ENCODE data around the gene MGME1.

Gene MGME1

DNA sequence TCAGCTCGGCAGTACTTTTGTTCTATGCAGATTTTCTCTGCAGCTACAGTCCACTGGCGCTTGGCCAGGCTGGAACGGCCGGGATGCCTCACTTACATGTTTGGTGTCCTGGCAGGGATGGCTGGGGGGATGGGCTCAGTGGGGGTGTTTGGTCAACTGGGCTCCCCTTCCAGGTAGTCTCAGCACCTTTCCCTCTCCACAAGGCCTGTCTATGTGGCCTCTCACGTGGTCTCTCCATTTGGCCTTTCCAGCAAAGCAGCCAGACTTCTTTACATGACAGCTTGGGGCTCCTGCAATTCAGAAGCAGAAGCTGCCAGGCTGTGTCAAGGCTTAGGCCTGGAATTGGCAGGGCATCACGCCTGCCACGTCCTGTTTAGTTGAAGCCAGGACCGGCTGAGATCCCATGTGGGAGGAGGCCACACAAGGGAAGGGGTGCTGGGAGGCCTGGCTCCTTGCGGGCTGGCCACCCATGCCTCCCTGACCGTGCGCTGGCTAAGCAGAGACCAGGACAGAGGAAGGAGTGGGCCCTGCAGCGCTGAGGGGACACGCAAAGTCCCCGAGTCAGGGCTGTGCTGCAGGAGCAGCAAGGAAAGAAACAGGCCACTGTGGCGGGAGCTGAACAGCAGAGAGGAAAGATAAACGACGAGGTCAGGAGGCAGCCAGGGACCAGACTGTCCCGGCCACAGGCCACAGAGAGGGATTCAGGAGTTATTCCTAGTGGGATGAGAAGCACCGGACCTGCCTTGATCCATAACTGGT lies 38.9 kb downstream of the MGME1 start:
- H3K4me3 ChIP-seq (ENCODE audit: low read depth, low read length) = no peak overlapping the region
- DNase-seq (ENCODE audit: low read depth) = no peak
- TF ChIP-seq, protein P1, sequence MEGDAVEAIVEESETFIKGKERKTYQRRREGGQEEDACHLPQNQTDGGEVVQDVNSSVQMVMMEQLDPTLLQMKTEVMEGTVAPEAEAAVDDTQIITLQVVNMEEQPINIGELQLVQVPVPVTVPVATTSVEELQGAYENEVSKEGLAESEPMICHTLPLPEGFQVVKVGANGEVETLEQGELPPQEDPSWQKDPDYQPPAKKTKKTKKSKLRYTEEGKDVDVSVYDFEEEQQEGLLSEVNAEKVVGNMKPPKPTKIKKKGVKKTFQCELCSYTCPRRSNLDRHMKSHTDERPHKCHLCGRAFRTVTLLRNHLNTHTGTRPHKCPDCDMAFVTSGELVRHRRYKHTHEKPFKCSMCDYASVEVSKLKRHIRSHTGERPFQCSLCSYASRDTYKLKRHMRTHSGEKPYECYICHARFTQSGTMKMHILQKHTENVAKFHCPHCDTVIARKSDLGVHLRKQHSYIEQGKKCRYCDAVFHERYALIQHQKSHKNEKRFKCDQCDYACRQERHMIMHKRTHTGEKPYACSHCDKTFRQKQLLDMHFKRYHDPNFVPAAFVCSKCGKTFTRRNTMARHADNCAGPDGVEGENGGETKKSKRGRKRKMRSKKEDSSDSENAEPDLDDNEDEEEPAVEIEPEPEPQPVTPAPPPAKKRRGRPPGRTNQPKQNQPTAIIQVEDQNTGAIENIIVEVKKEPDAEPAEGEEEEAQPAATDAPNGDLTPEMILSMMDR (IDR thresholded peaks at IDR 0.05; ENCODE audit: control insufficient read depth, extremely low read depth, insufficient read depth) = no peak

DNA sequence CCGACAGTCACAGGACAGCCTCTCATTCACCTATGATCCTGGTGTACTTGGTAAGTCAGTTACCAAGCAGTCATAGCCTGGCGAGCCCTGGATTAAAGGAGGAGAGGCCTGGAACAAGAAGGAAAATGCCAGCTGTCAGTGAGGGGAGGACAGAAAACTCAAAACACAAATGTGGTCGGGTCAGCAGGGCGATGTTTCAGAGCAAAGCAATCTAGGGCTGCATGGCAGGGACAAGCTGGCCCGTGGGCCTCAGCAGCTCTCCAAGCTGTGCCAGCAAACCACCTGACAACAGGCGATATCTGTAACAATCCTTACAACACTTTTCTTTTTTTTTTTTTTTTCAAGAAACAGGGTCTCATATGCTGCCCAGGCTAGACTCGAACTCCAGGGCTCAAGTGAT lies 40.3 kb downstream of the MGME1 start:
- no peak for DNase-seq (ENCODE audit: low read depth)
- no peak overlapping the region for H3K4me3 ChIP-seq (ENCODE audit: low read depth, low read length)
- TF ChIP-seq, protein P1 (IDR thresholded peaks at IDR 0.05; ENCODE audit: control insufficient read depth, extremely low read depth, insufficient read depth) = no peak

DNA sequence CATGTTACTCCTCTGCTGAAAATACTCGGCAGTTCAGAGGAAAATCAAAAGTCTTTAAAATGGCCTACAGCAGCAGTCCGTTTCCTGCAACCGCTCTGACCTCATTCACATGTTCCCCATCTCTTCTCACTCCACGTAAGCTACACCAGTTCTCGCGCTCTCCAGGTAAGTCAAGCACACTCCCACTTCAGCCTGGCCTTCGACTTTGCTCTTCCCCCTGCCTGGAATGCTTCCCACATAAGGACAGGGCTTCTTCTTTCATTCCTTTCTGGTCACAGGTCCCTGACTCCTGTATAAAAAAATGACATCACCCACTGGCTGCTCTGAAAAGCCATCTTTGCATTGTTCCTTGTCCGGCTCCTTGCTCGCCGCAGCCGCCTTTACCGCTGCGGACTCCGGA lies 42.7 kb downstream of the MGME1 start:
- no peak for DNase-seq (ENCODE audit: low read depth)
- TF ChIP-seq, protein P1 (IDR thresholded peaks at IDR 0.05; ENCODE audit: control insufficient read depth, extremely low read depth, insufficient read depth) = no peak
- H3K4me3 ChIP-seq (ENCODE audit: low read depth, low read length) = no peak overlapping the region

DNA sequence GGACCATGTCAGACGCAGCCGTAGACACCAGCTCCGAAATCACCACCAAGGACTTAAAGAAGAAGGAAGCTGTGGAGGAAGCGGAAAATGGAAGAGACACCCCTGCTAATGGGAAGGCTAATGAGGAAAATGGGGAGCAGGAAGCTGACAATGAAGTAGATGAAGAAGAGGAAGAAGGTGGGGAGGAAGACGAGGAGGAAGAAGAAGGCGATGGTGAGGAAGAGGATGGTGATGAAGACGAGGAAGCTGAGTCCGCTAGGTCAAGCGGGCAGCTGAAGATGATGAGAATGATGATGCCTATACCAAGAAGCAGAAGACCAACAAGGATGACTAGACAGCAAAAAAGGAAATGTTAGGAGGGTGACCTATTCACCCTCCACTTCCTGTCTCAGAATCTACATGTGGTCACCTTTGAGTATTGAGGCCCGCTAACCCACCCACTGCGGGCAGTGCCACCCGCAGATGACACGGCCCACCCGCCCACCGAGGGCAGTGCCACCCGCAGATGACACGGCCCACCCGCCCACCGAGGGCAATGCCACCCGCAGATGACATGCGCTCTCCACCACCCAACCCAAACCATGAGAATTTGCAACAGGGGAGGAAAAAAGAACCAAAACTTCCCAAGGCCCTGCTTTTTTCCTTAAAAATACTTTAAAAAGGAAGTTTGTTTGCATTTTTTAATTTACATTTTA lies 43.3 kb downstream of the MGME1 start:
- H3K4me3 ChIP-seq (ENCODE audit: low read depth, low read length) = no peak overlapping the region
- TF ChIP-seq, protein P1 (IDR thresholded peaks at IDR 0.05; ENCODE audit: control insufficient read depth, extremely low read depth, insufficient read depth) = no peak
- no peak for DNase-seq (ENCODE audit: low read depth)

DNA sequence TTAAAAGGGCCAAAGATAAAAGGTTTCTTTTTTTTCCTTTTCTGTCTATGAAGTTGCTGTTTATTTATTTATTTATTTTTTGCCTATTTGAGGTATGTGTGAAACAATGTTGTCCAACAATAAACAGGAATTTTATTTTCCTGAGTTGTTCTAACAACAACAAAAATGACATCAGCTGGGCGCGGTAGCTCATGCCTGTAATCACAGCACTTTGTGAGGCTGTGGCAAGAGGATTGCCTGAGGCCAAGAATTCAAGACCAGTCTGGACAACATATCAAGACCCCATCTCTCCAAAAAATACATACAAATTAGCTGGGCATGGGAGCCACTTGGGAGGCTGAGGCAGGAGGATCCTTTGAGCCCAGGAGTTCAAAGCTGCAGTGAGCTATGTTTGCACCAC lies 44.1 kb downstream of the MGME1 start:
- no peak overlapping the region for H3K4me3 ChIP-seq (ENCODE audit: low read depth, low read length)
- TF ChIP-seq, protein P1 (IDR thresholded peaks at IDR 0.05; ENCODE audit: control insufficient read depth, extremely low read depth, insufficient read depth) = no peak
- no peak for DNase-seq (ENCODE audit: low read depth)

DNA sequence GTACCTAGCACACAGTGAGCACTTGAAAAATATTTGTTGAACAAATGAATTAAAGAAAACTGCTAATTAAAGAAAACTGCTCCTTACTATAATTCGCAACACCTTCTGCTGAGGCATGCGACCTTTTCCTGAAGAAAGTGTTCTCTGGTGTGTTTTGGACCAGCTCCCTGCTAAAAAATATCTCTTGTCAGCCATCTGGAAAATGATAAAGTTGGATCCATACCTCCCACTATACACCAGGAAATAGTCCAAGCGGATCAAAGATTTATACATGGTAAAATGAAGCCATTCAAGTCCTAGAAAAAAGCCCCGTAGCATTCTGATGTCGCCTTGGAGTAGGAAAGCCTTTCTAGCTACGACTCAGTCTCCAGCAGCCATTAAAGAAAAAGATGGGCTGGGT lies 45.6 kb downstream of the MGME1 start:
- no peak for DNase-seq (ENCODE audit: low read depth)
- H3K4me3 ChIP-seq (ENCODE audit: low read depth, low read length) = no peak overlapping the region
- TF ChIP-seq, protein P1 (IDR thresholded peaks at IDR 0.05; ENCODE audit: control insufficient read depth, extremely low read depth, insufficient read depth) = no peak

Measured in LNCaP clone FGC (cell line).